ENCODE measurements around the gene NELFCD. TPM values are rescaled to one million over a fixed set of nuclear protein-coding genes. Genes with fewer than 3 reads are reported as not detected.

Gene NELFCD
- total RNA-seq, 1 donor from 2014 or later, result 27.4 TPM

DNA sequence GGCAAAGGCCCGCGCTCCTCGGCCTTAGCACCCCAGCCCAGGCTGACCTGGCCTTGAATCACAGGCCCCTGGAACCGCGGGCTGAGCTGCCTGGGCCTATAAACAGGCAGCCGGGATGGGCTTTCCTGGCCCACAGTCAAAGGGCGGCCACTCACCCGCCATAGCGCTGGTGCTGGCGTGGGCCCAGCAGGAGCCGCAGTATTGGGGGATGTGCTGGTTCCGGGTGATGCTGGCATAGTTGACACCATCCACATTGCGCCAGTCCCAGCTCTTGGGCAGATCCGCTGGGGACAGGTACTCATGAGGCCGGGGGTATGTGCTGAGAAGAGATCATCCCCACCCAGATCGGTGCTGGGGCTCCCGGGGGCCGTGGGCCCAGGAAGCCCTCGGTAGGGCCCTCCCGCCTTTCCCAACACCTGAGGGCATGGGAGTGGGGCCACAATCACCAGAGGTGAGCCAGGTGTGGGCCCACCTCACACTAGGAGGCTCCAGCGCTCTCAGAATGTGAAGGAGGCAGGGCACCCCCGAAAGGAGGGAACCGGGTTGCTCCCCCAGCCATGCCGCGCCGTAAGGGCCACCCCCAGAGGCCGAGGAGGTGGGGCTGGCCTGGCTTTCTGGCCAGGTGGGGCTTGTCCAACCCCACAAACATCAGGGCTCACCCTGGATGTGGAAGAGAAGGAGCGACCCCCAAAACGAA, 25.3 kb downstream of the NELFCD start:
- no peak for DNase-seq (ENCODE audit: low read depth)
- Histone ChIP-seq H3K27me3 (ENCODE audit: control insufficient read depth, insufficient read depth, low read length) (no peaks in the 10 kb centered on the region), H3K4me3 (ENCODE audit: low read depth, low read length) (peak overlapping the region; percentile 70), H3K36me3 (ENCODE audit: control insufficient read depth, insufficient read depth, low read length) (peaks cover 7% of the 10 kb centered on the region)
- no peak for FAIRE-seq
- TF ChIP-seq, protein P1, sequence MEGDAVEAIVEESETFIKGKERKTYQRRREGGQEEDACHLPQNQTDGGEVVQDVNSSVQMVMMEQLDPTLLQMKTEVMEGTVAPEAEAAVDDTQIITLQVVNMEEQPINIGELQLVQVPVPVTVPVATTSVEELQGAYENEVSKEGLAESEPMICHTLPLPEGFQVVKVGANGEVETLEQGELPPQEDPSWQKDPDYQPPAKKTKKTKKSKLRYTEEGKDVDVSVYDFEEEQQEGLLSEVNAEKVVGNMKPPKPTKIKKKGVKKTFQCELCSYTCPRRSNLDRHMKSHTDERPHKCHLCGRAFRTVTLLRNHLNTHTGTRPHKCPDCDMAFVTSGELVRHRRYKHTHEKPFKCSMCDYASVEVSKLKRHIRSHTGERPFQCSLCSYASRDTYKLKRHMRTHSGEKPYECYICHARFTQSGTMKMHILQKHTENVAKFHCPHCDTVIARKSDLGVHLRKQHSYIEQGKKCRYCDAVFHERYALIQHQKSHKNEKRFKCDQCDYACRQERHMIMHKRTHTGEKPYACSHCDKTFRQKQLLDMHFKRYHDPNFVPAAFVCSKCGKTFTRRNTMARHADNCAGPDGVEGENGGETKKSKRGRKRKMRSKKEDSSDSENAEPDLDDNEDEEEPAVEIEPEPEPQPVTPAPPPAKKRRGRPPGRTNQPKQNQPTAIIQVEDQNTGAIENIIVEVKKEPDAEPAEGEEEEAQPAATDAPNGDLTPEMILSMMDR (IDR thresholded peaks at IDR 0.05; ENCODE audit: insufficient read depth, low read length, severe bottlenecking), result no peak

DNA sequence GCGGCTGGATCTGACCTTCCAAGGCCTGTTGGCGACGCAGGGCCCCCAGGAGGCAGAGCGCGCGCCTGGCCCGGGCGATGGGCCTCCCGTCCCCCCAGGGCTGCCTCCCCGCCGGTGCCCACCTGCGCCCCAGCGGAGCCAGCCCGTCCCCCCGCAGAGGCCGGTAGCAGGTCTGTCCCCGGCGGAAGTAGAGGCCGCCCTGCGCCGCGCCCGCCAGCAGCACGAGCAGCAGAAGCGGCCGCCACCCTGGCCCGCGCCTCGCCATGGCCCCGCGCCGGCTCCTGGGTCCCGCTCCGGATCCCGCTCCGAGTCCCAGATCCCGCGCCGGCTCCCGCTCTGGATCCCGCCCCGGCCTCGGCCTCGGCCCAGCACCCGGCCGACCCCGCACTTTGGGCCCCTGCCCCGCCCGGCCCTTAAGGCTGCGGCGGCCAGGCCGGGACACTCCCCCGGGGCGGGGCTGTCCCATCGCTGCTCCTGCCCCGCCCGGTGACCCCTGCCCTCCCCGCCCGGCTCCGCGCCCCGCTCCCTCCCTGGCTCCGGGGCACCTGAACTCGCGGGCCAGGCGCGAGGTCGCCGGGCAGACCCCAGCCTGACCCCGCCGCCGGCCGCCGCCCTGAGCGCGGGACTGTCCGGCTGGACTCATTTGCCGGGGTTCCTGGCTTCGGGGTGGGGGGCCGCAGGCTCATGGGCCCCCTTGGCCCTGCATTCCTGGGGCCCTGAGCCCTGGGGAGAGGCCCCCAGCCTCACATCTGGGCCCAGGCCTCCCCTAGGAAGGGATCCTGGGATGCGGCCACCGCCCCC, 26.0 kb downstream of the NELFCD start, which contains the start of gene CTSZ:
Gene CTSZ (minus strand): TSS at position 391 of the 801 bp plus-strand sequence. CDS start 126 bp downstream, at position 265.
- TF ChIP-seq, protein P1 (IDR thresholded peaks at IDR 0.05; ENCODE audit: insufficient read depth, low read length, severe bottlenecking), result no peak
- Histone ChIP-seq H3K4me3 (ENCODE audit: low read depth, low read length) (peak within 1 kb of the TSS; percentile 70), H3K27me3 (ENCODE audit: control insufficient read depth, insufficient read depth, low read length) (no peaks in the 10 kb centered on the region), H3K36me3 (ENCODE audit: control insufficient read depth, insufficient read depth, low read length) (peaks cover 3% of the 10 kb centered on the region)
- DNase-seq (ENCODE audit: low read depth) (no peak), FAIRE-seq (no peak)

DNA sequence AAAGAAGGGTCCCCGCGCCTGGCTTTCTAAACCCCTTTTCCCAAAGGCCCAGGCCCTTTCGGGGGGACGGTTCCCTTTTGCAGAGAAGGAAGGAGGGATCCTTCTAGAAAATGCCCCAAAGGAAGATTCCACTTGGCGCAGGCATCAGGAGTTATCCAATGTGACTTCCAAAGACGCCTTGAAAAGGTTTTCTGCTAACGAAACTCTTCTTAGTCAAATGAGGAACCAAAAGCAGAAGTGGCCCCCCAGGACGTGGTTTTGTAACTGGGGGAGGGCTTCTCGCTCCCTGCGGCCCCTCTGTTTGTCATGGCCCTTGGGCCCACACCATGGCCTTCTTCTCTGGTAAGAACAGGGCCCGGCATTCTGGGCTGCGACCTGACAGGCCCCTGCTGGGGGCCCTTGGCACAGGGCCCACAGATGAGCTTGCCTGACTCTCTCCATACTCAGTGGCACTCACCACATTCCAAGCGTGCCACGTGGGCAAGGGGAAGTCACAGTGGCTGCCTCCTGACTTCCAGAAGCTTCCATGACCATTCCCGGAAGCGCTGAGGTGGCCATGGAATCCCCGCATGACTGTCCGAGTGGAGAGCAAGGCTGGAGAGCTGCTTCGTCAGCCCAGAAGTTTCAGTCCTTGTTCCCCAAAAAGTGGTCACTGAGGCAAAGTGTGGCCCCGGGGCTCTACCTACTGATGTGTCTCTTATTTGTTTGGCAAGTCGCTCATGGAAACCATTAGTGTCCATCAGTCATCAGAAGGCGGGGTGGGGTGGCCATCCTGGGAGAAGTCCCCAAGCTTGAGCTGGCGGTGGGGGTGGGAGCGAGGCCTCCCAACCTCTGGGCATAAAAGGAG, 26.8 kb downstream of the NELFCD start:
- peaks cover 3% of the 10 kb centered on the region for H3K36me3 ChIP-seq (ENCODE audit: control insufficient read depth, insufficient read depth, low read length)
- FAIRE-seq (no peak), DNase-seq (ENCODE audit: low read depth) (no peak)
- TF ChIP-seq, protein P1 (IDR thresholded peaks at IDR 0.05; ENCODE audit: insufficient read depth, low read length, severe bottlenecking), result no peak
- no peaks in the 10 kb centered on the region for H3K27me3 ChIP-seq (ENCODE audit: control insufficient read depth, insufficient read depth, low read length)
- H3K4me3 ChIP-seq (ENCODE audit: low read depth, low read length), result no peak overlapping the region

DNA sequence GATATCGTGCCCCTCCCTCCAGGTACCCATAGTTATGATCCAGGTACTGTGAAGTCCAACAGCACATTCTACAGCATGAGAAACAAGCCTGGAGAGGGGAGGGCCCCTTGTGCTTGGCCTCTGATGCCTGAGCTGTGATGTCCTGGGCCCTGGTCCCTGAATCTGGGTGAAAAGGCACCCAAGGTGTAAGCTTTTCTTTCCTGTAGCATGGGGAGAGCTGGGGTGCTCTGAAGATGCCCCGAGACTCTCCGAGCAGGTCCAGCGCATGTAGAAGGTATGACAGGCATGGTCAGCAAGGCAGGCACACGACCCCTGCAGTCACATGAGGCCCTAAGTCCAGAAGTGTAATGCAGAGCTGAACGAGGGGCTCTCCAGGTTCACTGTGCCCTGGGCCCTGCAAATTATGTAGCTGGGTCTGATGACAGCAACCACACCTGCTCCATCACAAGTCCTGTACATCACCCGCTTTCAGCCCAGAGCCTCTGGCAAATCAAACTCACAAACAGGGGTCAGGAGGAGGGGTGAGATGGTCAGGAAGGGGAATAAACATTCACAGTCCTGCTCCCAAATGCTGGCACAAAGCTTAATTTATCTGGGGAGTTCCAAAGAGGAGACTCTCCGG, 27.8 kb downstream of the NELFCD start:
- TF ChIP-seq, protein P1 (IDR thresholded peaks at IDR 0.05; ENCODE audit: insufficient read depth, low read length, severe bottlenecking), result no peak
- FAIRE-seq (no peak), DNase-seq (ENCODE audit: low read depth) (no peak)
- no peak overlapping the region for H3K4me3 ChIP-seq (ENCODE audit: low read depth, low read length)
- no peaks in the 10 kb centered on the region for H3K27me3 ChIP-seq (ENCODE audit: control insufficient read depth, insufficient read depth, low read length)
- peaks cover 3% of the 10 kb centered on the region for H3K36me3 ChIP-seq (ENCODE audit: control insufficient read depth, insufficient read depth, low read length)

DNA sequence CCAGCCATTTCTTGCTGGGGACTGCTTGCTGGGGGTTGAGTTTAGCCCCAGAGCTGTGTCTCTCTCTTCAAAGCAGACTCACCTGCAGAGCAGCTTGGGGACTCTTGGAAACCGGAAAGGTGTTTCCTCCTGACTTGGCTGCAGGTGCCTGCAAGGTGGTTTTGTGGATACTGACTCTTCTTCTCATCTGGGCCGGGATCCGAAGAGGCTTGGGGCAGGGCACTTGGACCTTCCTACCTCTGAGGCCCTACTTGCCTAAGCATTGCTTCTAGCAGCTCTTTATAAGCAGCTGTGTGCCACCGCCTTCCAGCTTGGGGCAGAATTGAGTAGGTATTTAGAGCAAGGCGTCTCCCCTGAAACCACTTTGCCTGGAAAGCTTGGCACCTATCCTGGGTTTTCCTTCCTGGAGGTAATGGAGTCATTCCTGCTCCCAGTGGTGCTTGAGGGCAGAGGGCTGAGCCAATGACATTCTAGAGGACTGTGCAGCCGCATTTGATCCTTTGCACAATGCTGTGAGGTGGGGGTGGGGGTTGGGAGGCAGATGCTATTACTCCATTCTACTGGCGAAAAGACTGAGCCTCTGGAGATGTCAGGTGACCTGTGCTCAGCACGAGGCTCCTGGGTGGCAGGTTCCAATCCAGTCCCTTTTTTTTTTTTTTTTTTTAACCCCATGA, 29.4 kb downstream of the NELFCD start:
- H3K36me3 ChIP-seq (ENCODE audit: control insufficient read depth, insufficient read depth, low read length), result no peaks in the 10 kb centered on the region
- FAIRE-seq, result no peak
- no peaks in the 10 kb centered on the region for H3K27me3 ChIP-seq (ENCODE audit: control insufficient read depth, insufficient read depth, low read length)
- TF ChIP-seq, protein P1 (IDR thresholded peaks at IDR 0.05; ENCODE audit: insufficient read depth, low read length, severe bottlenecking), result no peak
- H3K4me3 ChIP-seq (ENCODE audit: low read depth, low read length), result no peak overlapping the region
- peak; percentile 69 for DNase-seq (ENCODE audit: low read depth)
